Karpas-422 (cell line): ENCODE data around the gene CNBP. TPM values are rescaled to one million over a fixed set of nuclear protein-coding genes. Genes with fewer than 3 reads are reported as not detected.
"Not testable (repeated sequence)": the region's sequence is repeated elsewhere in the genome, so short reads cannot be mapped to it uniquely, and the experiment has no call there.

Source experiments
- DNase-seq: peaks from one replicate; pipeline ENCODE4 v3.0.0-alpha.2; 2015
- H2AFZ ChIP-seq: fragments of 200-600 bp; sonication (generic); 2 replicates; pipeline ENCODE4 v1.6.1; 2014; ENCODE audit warnings: antibody characterized with exemption, low read length, mixed read lengths
- H3K27ac ChIP-seq: fragments of 200-600 bp; sonication (generic); 2 replicates; pipeline ENCODE4 v1.5.1; 2014; ENCODE audit warnings: mild to moderate bottlenecking, low read length, moderate library complexity
- H3K27me3 ChIP-seq: fragments of 200-600 bp; sonication (generic); 2 replicates; pipeline ENCODE4 v1.6.1; 2014; ENCODE audit warnings: low read length, mixed read lengths
- H3K36me3 ChIP-seq: fragments of 200-600 bp; sonication (generic); 2 replicates; pipeline ENCODE4 v1.6.1; 2014; ENCODE audit warnings: low read length, mixed read lengths; ENCODE audit not compliant: insufficient read depth
- H3K4me1 ChIP-seq: fragments of 200-600 bp; sonication (generic); 2 replicates; pipeline ENCODE4 v1.6.1; 2014; ENCODE audit warnings: mild to moderate bottlenecking, low read length, mixed read lengths
- H3K4me2 ChIP-seq: fragments of 200-600 bp; sonication (generic); 2 replicates; pipeline ENCODE4 v1.6.1; 2014; ENCODE audit warnings: low read length, low read depth, mild to moderate bottlenecking; ENCODE audit not compliant: poor library complexity, severe bottlenecking
- H3K4me3 ChIP-seq: fragments of 200-600 bp; sonication (generic); 2 replicates; pipeline ENCODE4 v1.5.1; 2014; ENCODE audit warnings: mild to moderate bottlenecking, antibody characterized with exemption, low read length, mixed read lengths
- H3K79me2 ChIP-seq: fragments of 200-600 bp; sonication (generic); 2 replicates; pipeline ENCODE4 v1.6.1; 2014; ENCODE audit warnings: mild to moderate bottlenecking, low read length, mixed read lengths
- H3K9ac ChIP-seq: fragments of 200-600 bp; sonication (generic); 2 replicates; pipeline ENCODE4 v1.6.0; 2014; ENCODE audit warnings: low read length
- H3K9me2 ChIP-seq: fragments of 200-600 bp; sonication (generic), shearing (Covaris generic); replicated peaks from 2 replicates; pipeline ENCODE4 v1.6.0; 2014; ENCODE audit warnings: mild to moderate bottlenecking, low read length, moderate library complexity; ENCODE audit not compliant: insufficient read depth
- H3K9me3 ChIP-seq: fragments of 300-700, 200-600 bp; sonication (generic); 2 replicates; pipeline ENCODE4 v1.6.1; 2014; ENCODE audit warnings: low read length, mixed read lengths
- H4K20me1 ChIP-seq: fragments of 200-600 bp; sonication (generic); 2 replicates; pipeline ENCODE4 v1.6.1; 2014; ENCODE audit warnings: mild to moderate bottlenecking, antibody characterized with exemption, low read length, low read depth; ENCODE audit not compliant: insufficient read depth
- total RNA-seq: library from RNA; depleted of rRNA; stranded (reverse); fragments of >200 nt; shearing (Covaris generic); gene quantifications from 2 replicates; pipeline ENCODE4 v1.2.3, GENCODE V29; 2014; ENCODE audit warnings: low replicate concordance

CNBP gene
- total RNA-seq, 1 experiment from 2014 or later: 276 TPM

GRCh38 chr3:129197321-129197720 lies 13.6 kb upstream of the CNBP start:
- Histone ChIP-seq H3K36me3 (no peaks in the 10 kb centered on the region), H3K9me2 (no peaks in the 10 kb centered on the region), H3K9me3 (no peaks in the 10 kb centered on the region), H3K27ac (no peak overlapping the region), H3K9ac (no peak overlapping the region), H3K27me3 (no peaks in the 10 kb centered on the region), H3K4me3 (no peak overlapping the region), H2AFZ (no peak overlapping the region), H3K4me2 (no peak overlapping the region), H3K4me1 (peaks cover 19% of the 10 kb centered on the region), H3K79me2 (no peaks in the 10 kb centered on the region), H4K20me1 (0 out of 2 replicates have a peak, but pooled peaks cover 6% of the 10 kb centered on the region)
- DNase-seq: no peak

- no peak overlapping the region for H3K9ac ChIP-seq
- no peaks in the 10 kb centered on the region for H3K9me3 ChIP-seq
- no peaks in the 10 kb centered on the region for H3K36me3 ChIP-seq
- H2AFZ ChIP-seq: no peak overlapping the region
- no peaks in the 10 kb centered on the region for H3K9me2 ChIP-seq
- H3K27ac ChIP-seq: no peak overlapping the region
- H3K4me1 ChIP-seq: peaks cover 22% of the 10 kb centered on the region
- no peak overlapping the region for H3K4me3 ChIP-seq
- H3K79me2 ChIP-seq: no peaks in the 10 kb centered on the region
- H4K20me1 ChIP-seq: 0 out of 2 replicates have a peak, but pooled peaks cover 6% of the 10 kb centered on the region
- no peak for DNase-seq
- H3K27me3 ChIP-seq: no peaks in the 10 kb centered on the region
- no peak overlapping the region for H3K4me2 ChIP-seq
Observed at GRCh38 chr3:129196601-129197000, 12.9 kb upstream of the CNBP start.

- H4K20me1 ChIP-seq: 0 out of 2 replicates have a peak, but pooled peaks cover 6% of the 10 kb centered on the region
- no peaks in the 10 kb centered on the region for H3K9me3 ChIP-seq
- H3K27ac ChIP-seq: no peak overlapping the region
- H3K9me2 ChIP-seq: no peaks in the 10 kb centered on the region
- H3K9ac ChIP-seq: no peak overlapping the region
- no peaks in the 10 kb centered on the region for H3K36me3 ChIP-seq
- no peak overlapping the region for H3K4me2 ChIP-seq
- no peaks in the 10 kb centered on the region for H3K27me3 ChIP-seq
- no peak overlapping the region for H2AFZ ChIP-seq
- H3K79me2 ChIP-seq: no peaks in the 10 kb centered on the region
- H3K4me1 ChIP-seq: peaks cover 22% of the 10 kb centered on the region
- H3K4me3 ChIP-seq: no peak overlapping the region
- DNase-seq: no peak
Observed at GRCh38 chr3:129195731-129196256, 12.1 kb upstream of the CNBP start.

- peaks cover 20% of the 10 kb centered on the region for H3K4me1 ChIP-seq
- DNase-seq, H3K27ac ChIP-seq, H3K36me3 ChIP-seq, H4K20me1 ChIP-seq, H3K9me2 ChIP-seq, H3K4me3 ChIP-seq, H3K27me3 ChIP-seq, H2AFZ ChIP-seq, H3K9me3 ChIP-seq, H3K4me2 ChIP-seq, H3K9ac ChIP-seq: not testable (repeated sequence)
- H3K79me2 ChIP-seq: peaks cover 14% of the 10 kb centered on the region
Observed at GRCh38 chr3:129189793-129190192, 6.1 kb upstream of the CNBP start.

- H3K4me3 ChIP-seq: no peak overlapping the region
- no peak overlapping the region for H3K27ac ChIP-seq
- no peak overlapping the region for H3K4me2 ChIP-seq
- H3K27me3 ChIP-seq: no peaks in the 10 kb centered on the region
- H4K20me1 ChIP-seq: no peaks in the 10 kb centered on the region; the same call in 1 of the 2 replicates
- H3K4me1 ChIP-seq: peaks cover 21% of the 10 kb centered on the region
- H3K9me2 ChIP-seq: no peaks in the 10 kb centered on the region
- H3K9me3 ChIP-seq: no peaks in the 10 kb centered on the region
- no peak for DNase-seq
- no peak overlapping the region for H2AFZ ChIP-seq
- no peaks in the 10 kb centered on the region for H3K36me3 ChIP-seq
- no peak overlapping the region for H3K9ac ChIP-seq
- H3K79me2 ChIP-seq: peaks cover 32% of the 10 kb centered on the region
Observed at GRCh38 chr3:129187857-129188256, 4.2 kb upstream of the CNBP start.

- H3K27me3 ChIP-seq: no peaks in the 10 kb centered on the region
- no peaks in the 10 kb centered on the region for H3K9me3 ChIP-seq
- peaks cover 32% of the 10 kb centered on the region for H3K4me1 ChIP-seq
- no peak overlapping the region for H3K27ac ChIP-seq
- H3K79me2 ChIP-seq: peaks cover 52% of the 10 kb centered on the region
- peak overlapping the region; percentile 85 for H3K4me2 ChIP-seq
- DNase-seq: no peak
- no peak overlapping the region for H2AFZ ChIP-seq
- no peaks in the 10 kb centered on the region for H3K9me2 ChIP-seq
- H3K9ac ChIP-seq: peak overlapping the region; percentile 100
- peaks cover 17% of the 10 kb centered on the region; the same call in 1 of the 2 replicates for H4K20me1 ChIP-seq
- peaks cover 10% of the 10 kb centered on the region for H3K36me3 ChIP-seq
- no peak overlapping the region for H3K4me3 ChIP-seq
Observed at GRCh38 chr3:129185783-129186182, 2.1 kb upstream of the CNBP start.

GRCh38 chr3:129184784-129185542 lies 1.3 kb upstream of the CNBP start:
- H3K4me2 ChIP-seq: peak overlapping the region; percentile 85
- H3K4me3 ChIP-seq: peak overlapping the region; percentile 86
- not testable (repeated sequence) for H3K27me3 ChIP-seq, H2AFZ ChIP-seq, H3K9me3 ChIP-seq, H3K9me2 ChIP-seq
- peak overlapping the region; percentile 100 for H3K9ac ChIP-seq
- H3K27ac ChIP-seq: peak overlapping the region; percentile 67; the same call in 1 of the 2 replicates
- peaks cover 40% of the 10 kb centered on the region for H3K4me1 ChIP-seq
- H3K79me2 ChIP-seq: peaks cover 61% of the 10 kb centered on the region
- peaks cover 18% of the 10 kb centered on the region for H3K36me3 ChIP-seq
- peaks cover 26% of the 10 kb centered on the region for H4K20me1 ChIP-seq
- DNase-seq: peak; percentile 47

GRCh38 chr3:129184396-129184657 lies 631 bp upstream of the CNBP start:
- Histone ChIP-seq H3K27me3 (no peaks in the 10 kb centered on the region), H4K20me1 (peaks cover 32% of the 10 kb centered on the region), H3K4me2 (peak overlapping the region; percentile 85), H3K4me3 (peak overlapping the region; percentile 86), H3K36me3 (peaks cover 21% of the 10 kb centered on the region), H3K9me2 (no peaks in the 10 kb centered on the region), H3K9ac (peak overlapping the region; percentile 100), H3K27ac (peak overlapping the region; percentile 67), H3K9me3 (no peaks in the 10 kb centered on the region), H2AFZ (peak overlapping the region; percentile 64; the same call in 1 of the 2 replicates), H3K79me2 (peaks cover 67% of the 10 kb centered on the region), H3K4me1 (peaks cover 41% of the 10 kb centered on the region)
- peak; percentile 64 for DNase-seq
